ENCODE measurements around the gene MYD88. TPM values are rescaled to one million over a fixed set of nuclear protein-coding genes. Genes with fewer than 3 reads are reported as not detected.
"Not testable (repeated sequence)": the region's sequence is repeated elsewhere in the genome, so short reads cannot be mapped to it uniquely, and the experiment has no call there.

The MYD88 gene
- total RNA-seq, 1 experiment from 2014 or later, result 2.1 TPM

DNA sequence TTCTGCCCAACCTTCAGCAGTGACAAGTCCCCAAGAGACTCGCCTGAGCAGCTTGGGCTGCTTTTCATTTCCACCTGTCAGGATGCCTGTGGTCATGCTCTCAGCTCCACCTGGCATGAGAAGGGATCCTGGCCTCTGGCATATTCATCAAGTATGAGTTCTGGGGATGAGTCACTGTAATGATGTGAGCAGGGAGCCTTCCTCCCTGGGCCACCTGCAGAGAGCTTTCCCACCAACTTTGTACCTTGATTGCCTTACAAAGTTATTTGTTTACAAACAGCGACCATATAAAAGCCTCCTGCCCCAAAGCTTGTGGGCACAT, 3.5 kb downstream of the MYD88 start:
- peak; percentile 80 for DNase-seq (ENCODE audit: low spot score)

DNA sequence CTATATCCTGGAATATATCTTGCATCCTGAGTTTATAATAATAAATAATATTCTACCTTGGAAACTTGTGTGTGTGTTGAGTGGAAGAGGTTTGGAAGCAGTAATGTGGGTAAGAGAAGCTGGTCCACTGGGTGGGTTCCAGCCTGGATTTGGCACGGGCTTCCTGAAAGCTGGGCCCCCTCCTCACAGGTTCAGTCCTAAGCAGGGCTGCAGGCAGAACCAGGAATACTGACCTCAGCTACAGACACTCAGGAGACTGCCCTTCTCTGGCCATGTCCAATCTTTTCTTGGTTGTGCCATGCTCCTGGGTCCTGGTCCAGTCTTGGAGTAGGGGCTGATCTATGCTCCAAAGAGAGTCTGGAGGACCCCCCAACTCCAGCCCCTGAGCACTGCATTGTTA, 4.5 kb downstream of the MYD88 start:
- no peak for DNase-seq (ENCODE audit: low spot score)

DNA sequence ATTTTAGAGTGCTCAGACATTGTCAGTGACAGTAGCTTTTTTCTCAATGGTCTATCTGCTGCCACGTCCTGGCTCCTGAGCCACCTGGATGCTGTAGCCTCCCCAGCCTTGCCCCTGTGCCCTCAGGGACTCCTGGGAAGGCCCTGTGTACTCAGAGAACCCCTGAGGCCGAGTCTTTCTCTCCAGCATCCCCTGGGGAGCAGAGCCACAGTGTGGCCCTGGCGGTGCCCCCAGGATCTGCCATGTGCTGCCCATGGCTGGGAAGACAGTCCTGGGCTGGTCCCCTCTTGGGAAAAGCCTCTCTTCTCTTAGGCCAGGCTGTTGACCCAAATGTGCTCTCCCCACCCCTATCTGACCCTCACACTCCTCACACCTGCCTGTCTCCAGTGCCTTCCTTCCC, 5.0 kb downstream of the MYD88 start:
- no peak for DNase-seq (ENCODE audit: low spot score)

DNA sequence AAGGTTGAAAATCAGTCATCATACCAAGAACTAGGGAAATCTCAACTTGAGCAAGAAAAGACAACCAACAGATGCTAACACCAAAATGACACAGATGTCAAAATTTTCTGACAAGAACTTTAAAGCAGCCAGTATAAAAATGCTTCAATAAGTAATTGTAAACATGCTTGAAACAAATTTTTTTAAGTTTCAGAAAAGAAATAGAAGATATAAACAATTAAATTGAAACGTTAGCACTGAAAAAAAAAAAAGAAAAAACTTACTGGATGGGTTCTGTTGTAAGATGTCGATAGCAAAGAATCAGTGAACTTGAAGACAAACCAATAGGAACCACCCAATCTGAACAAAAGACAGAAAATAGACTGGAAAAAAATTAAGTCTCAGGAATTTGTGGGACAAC, 8.0 kb downstream of the MYD88 start:
- DNase-seq (ENCODE audit: low spot score), result no peak

DNA sequence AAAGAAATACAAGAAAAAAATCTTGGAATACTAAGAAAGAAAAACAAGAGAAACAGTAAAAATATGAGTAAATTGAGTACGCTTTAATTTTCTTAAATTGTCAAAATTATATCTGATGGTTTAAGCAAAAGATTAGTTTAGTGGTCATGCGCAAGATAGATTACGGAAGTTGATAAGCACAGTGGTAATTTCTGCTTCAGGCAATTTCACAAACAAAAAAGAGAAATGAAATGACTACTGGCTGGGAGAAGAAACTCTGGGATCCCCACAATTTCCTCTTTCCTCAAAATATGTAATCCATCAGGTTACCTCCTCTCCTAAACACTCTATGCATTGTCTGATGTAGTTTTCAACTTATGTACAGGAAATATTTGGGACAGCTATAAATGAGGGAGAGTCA, 9.0 kb downstream of the MYD88 start:
- no peak for DNase-seq (ENCODE audit: low spot score)

DNA sequence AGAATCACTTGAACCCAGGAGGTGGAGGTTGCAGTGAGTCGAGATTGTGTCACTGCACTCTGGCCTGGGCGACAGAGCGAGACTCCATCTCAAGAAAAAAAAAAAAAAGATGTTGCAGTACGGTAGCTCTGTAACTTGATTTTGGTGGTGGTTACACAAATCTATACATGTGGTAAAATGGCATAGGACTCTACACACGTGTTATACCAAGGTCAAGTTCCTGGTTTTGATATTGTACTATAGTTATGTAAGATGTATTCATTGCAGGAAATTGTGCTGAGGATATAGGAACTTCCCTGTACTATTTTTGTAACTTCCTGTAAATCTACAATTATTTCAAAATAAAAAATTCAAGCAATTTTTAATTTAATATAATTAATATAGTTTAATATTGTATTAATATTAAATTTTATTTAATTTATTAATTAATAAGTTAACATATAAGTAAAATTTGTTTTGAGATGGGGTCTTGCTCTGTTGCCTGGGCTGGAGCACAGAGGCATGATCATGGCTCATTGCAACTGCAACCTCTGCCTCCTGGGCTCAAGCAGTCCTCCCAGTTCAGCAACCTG, 9.9 kb downstream of the MYD88 start:
- DNase-seq (ENCODE audit: low spot score), result no peak

DNA sequence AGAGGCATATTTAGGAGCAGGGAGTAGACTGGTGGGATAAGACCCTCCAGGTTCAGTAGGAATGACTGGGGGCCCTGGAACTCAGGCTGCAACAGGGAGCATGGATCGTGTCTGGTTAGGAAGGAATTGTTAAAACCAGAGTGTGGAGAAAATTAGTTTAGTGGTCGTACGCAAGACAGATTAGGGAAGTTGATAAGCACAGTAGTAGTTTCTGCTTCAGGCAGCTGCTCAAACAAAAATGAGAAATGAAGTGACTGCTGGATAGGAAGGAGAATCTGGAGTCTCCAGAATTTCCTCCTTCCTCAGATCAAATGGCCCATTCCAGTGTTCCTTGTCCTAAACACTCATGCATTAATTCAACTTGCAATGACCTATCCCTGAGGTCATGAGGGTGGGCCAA, 11.2 kb downstream of the MYD88 start:
- DNase-seq (ENCODE audit: low spot score), result no peak

DNA sequence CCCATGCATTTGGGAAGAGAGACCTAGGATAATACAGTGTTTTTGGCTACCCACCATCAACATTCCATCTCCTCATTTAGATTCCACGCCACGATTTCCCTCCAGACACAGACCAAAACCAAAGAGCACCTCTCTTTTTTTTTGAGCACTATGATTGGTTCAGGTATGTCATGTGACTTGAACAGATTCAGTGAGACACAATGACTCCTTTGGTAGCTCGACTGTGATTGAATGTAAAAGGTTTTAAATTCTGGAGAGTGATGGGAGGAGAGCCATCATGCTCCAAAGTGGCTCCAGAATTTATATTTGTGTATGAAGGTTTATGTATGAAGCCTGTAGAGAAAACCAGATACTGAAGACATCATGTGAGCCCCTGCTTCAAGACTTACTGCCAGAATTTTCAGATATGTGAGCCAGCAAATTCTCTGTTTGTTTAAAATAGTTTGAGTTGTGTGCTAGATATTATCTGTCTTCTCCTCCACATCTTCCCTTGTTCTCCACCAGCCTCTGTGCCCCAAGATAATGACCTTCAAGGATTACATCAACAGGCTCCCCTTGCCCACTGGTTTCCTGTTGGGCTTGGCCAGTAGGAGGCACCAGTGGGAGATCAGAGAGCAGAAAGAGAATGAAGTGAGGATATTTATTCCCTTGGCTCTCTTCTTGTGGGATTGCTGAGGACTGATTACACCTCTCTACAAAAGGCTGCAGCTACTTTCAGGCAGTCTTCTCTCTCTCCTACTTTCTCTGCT, 12.5 kb downstream of the MYD88 start:
- DNase-seq (ENCODE audit: low spot score), result no peak

DNA sequence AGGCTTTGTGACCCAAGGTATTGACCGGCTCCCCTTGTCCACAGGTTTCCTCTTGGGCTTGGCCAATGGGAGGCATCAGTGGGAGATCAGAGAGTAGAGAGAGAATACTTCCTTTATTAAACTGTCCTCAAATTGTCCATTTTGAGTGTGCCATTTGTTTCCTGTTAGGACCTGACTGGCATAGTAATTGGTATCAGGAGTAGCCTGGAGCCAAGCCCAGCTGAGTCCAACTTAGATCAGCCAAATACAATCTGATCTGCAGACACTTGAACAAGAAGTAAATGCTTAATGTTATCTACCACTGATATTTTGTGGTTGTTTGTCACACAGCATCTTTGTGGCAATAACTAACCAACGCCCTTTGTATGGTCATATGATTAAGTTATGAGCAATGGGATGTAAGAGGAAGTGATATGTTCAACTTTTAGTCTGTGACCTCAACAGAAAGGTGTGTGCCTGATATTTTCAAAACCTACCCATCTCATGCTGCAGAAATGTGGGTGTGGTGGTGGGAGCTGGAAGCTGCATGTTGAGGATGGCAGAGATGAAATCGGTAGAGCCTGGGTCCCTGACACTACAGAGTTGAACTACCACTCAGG, 13.3 kb downstream of the MYD88 start:
- peak; percentile 79 for DNase-seq (ENCODE audit: low spot score)

DNA sequence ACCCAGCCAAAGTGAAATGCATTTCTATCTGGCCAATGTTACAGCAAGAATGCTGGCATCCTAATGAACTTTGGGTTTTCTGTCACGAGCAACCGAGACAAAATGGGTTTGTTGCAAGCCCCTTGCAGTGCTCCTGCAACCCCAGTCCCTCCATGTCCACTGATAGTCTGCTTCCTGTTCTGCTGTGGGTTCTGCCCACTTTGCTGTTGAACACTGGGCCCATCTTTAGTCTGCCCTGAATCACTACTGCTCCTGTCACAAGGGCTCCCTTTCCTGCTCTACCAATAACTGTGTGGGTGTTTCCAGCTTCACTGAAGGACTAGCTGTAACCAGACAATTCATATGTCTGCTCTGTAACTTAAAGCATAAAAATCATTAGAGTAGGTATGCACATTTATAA, 14.1 kb downstream of the MYD88 start:
- DNase-seq (ENCODE audit: low spot score), result no peak

DNA sequence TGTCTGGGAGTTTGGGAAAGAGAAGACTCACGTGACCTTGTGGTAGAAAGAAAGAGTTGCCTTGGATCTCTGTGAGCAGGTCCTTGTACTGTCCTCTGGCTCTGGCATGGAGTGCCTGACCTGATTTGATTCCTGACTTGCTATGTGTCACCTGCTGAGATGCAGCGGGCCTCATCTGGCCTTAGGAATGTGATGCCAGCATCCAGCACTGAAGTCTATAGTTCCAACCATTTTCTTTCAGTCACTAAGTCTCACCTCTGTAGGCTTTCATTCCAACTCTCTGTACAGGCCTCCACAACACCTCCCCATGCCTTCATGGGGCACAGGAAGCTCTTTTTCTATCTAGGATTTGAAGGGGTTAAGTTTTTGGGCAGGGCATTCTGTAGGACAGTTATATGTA, 14.8 kb downstream of the MYD88 start:
- no peak for DNase-seq (ENCODE audit: low spot score)

DNA sequence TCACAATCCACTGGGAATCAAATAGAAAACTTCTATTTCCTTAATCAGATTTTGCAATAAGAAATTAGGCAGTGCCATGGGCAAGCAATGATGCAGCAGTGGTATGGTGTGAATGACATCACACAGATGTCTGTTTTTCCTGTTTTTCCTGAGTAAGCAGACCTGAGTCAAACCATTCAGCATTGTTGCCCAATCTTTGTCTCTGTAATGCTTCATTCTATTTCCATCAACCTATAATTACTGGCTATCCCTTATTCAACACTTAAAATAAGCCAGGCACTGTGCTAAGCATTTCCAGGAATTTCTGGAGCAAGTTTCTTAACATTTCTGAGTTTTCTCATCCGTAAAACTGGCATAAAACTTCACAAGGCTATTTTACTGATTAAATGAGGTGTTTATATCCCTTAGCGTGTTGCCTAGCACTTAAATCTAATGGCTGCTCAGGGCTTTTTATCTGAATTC, 15.6 kb downstream of the MYD88 start:
- peak; percentile 25 for DNase-seq (ENCODE audit: low spot score)

DNA sequence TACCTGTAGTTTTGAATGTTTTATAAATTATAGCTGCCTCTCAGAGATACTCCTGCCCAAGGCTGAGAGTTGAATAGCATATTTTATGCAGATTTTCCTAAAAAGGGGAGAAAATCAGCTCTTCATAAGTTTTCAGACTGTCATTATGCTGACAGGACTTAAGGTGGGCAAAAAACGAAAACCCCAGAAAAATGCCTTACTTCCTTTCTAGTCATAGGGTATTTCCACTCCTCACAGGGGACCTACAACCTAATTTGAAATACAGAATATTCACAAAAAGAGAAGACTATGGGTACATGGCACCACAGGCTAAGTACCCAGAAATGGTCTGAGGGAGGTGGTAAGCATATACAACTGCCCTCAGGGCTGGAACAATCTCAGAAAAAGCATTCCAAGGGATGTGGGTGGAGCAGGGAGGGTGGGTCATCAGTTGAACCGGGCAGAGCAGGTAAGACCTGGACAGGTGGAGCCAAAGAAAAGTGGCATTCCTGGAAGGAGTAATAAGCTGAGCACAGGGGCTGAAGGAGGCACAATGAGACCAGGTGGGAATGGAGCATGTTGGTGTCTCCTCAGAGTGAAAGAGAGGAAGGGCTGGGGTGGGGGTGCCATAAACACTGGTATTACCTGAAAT, 16.3 kb downstream of the MYD88 start:
- DNase-seq (ENCODE audit: low spot score), result no peak

DNA sequence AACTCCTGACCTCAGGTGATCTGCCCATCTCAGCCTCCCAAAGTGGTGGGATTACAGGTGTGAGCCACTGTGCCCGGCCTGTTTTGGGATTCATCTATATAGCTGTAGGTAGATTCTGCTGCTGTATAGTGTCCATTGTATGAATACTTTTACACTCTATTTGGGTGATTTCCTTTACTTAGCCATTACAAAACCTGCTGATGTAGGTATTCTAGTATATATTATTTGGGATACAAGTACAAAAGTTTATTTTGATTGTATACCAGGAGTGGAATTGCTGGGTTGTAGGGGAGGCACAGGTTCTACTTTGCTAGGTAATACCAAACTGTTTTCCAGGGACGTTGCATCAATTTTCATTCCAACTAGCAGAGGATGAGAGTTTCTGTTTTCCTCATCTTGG, 17.4 kb downstream of the MYD88 start:
- DNase-seq (ENCODE audit: low spot score), result no peak

DNA sequence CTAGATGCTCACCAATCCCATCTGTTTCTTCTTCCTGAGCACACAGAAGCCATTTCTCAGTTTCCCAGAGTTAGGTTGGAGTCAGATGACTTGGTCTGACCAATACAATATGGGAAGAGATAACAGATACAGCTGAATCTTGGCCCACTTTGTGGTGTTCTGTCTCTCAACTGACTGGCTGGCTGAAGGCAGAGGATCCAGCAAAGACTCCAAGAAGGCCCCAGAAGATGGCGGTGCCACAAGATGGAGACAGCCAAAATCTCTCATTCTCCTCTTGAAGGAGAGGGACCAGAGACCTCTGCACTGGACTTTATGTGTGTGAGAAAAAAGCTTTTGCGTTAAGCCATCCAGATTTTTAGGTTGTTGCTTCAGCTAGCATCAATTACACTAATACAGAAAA, 18.7 kb downstream of the MYD88 start:
- no peak for DNase-seq (ENCODE audit: low spot score)

DNA sequence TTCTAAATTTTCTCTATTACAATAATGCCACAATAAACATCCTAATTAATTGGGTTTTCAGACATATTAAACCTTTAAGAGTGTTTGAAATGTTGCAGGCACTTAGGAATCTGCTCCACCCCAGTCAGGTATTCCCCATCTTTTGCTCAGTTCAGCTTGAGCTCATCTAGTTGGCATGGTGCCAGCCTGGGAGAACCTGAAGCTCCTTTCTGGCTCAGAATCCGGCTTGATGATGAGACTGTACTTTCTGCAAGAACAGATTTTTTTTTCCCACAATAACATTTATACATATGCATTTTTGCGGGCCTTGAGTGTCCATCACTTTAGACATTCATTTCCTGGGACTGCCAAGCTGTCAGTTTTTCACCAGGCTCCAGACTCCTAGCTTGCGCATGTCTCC, 19.1 kb downstream of the MYD88 start:
- DNase-seq (ENCODE audit: low spot score), result peak; percentile 54

DNA sequence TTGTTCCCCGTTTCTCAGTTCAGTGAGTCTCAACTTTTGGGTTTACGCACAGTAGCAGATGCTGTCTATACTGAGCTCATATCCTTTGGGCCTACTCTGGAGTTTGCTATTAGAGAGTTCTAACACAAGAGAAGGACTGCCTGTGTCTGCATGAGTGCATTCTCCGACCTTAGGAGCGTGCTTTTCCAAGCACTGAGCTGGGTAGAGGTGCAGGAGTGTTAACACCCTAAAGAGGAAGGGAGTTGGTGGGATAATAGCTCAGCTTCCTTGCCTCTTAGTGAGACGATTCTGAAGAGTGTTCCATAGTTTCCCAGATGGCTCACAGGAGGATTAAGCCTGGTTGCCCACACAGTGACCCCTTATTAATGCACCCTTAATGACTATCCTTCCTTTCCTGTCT, 20.0 kb downstream of the MYD88 start:
- DNase-seq (ENCODE audit: low spot score), result no peak

DNA sequence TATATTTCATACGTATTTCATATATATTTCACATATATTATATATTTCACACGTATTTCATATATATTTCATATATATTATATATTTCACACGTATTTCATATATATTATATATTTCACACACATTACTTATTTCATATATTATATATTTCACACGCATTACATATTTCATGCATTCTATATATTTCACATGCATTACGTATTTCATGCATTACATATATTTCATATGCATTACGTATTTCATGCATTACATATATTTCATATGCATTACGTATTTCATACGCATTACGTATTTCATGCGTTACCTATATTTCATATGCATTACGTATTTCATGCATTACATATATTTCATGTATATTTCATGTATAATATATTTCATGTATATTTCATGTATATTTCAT, 22.2 kb downstream of the MYD88 start:
- DNase-seq (ENCODE audit: low spot score), result not testable (repeated sequence)

DNA sequence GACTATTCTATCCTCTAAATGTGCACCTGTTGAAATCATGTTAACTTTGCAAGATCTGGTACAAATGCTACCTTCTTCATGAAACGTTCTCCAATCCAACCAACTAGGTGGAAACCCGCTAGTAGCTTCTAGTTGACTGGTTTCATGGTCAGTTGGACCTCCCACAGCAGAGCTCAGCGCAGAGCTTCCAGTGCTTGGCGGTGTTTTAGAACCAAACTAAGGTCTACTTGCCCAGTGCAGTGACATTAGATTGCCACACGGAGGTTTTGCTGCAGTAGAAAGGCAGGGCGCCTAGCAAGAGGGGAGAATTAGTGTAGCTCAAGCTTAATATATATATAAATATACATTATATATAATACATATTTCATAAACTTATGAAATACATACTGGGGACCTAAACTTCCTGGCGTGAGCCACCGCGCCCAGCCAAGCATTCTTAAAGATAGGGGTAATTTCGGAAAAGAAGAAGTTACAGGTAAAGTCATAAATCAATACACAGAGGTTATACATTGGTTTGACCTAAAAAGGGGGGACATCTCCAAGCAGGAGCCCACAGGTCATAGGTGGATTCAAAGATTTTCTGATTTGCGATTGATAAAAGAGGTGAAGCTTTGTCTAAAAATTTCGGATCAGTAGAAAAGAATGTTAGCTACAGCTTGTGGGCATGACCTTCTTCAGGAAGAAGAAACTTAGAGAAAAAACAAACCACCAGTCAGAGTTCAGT, 24.8 kb downstream of the MYD88 start:
- no peak for DNase-seq (ENCODE audit: low spot score)

DNA sequence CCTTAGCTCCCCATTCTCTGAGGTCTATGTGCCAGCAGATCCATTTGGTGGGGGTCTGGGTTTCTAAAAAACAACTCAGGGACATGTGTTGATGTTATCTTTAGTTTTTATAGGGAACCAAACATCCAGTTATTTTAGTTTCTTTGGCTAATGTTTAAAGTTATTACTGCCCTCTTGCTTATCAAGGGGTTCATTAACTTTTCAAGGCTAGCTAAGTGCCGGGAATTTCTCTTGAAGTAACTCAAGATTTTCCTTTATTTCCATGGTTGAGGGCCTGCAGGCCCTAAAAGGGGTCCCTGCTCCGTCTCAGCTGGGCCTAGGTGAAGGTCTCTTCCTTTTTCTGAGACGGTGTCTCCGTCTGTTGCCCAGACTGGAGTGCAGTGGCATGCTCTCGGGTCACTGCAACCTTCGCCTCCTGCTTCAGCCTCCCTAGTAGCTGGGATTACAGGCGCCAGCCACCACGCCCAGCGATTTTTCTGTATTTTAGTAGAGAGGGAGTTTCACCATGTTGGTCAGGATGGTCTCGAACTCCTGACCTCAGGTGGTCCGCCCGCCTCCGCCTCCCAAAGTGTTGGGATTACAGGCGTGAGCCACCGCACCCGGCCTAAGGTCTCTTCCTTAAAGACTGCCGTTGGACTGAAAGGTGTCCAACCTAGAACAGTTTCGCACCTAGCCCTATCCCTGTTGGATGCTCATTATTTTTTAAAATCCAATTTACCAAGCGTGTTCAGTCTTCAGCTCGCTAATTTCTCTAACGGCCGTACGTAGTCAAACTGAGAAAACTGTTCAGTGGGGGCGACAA, 25.6 kb downstream of the MYD88 start:
- DNase-seq (ENCODE audit: low spot score), result no peak

DNA sequence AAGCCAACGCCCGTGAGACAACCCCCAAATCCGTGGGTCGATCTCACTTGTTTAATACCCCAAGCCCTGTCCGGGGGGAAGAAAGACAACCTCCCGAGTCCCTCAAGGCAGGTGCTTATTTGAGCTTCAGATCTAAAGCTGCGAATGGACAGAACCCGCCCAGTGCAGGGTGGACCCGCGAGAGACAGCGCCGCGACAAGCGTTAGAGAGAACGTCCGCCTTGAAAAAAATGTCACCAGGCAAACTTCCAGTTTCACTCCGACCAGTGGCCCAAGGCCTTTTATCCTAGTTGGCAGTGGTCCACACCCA, 26.1 kb downstream of the MYD88 start:
- DNase-seq (ENCODE audit: low spot score), result no peak

Data from A172 (cell line).